Testis (tissue), 3 donors: ENCODE measurements around the gene ALOX15B. TPM values are rescaled to one million over a fixed set of nuclear protein-coding genes. Genes with fewer than 3 reads are reported as not detected.

Experiments
- DNase-seq: peaks from one replicate; pipeline ENCODE4 v3.0.0-alpha.2; 2019
- H3K27ac ChIP-seq, 2 donors: fragments of 200-600 bp; sonication (generic); one replicate each; pipeline ENCODE4 v1.5.1; 2019
- H3K27me3 ChIP-seq: fragments of 200-600 bp; sonication (generic); one replicate; pipeline ENCODE4 v1.5.1; 2019
- H3K36me3 ChIP-seq: fragments of 200-600 bp; sonication (generic); one replicate; pipeline ENCODE4 v1.5.1; 2017; ENCODE audit warnings: low read depth; ENCODE audit errors: missing control alignments
- H3K4me1 ChIP-seq: fragments of 200-600 bp; sonication (generic); one replicate; pipeline ENCODE4 v1.5.1; 2019
- H3K4me3 ChIP-seq, 2 donors: fragments of 200-600 bp; sonication (generic); one replicate each; pipeline ENCODE4 v1.5.1; 2017 to 2019
- H3K9me3 ChIP-seq: fragments of 200-600 bp; sonication (generic); one replicate; pipeline ENCODE4 v1.5.1; 2017
- POLR2A ChIP-seq: fragments of 450-650 bp; IDR thresholded peaks from one replicate; pipeline ENCODE4 v1.6.1; 2017; ENCODE audit warnings: antibody characterized with exemption, mild to moderate bottlenecking, moderate library complexity
- WGBS, 2 donors: methylation state at CpG; one replicate each; pipeline ENCODE4 v1.1.5; 2018; 5-methylcytosine and 5-hydroxymethylcytosine counted together
- intact Hi-C: fragments of 100-400 bp; cut with DNase I; formaldehyde crosslinking; loops from one replicate; pipeline ENCODE4 v1.15.1; 2023; ENCODE audit warnings: low total_unique reads
- microRNA-seq, 2 donors: library from miRNA; unstranded; fragments of <30 nt; microRNA quantifications; one replicate each; pipeline ENCODE4, GENCODE V29; 2016; ENCODE audit warnings: borderline number of aligned reads in 2 of 2, borderline replicate concordance in 1 of 2
- polyA plus RNA-seq: library from polyadenylated mRNA; stranded (reverse); fragments of 350-450 nt; fragmentation: Illumina TruSeq; extraction: RNeasy Lipid Tissue Mini Kit (QIAGEN cat#74804); gene quantifications from one replicate; pipeline ENCODE4 v1.2.3, GENCODE V29; 2014; ENCODE audit warnings: low read depth, low replicate concordance; ENCODE audit not compliant: insufficient read depth
- small RNA-seq, 2 donors: library from RNA; depleted of rRNA; stranded (forward); fragments of <200 nt; gene quantifications; one replicate each; pipeline ENCODE3, GENCODE V24; 2016
- total RNA-seq, 2 donors: library from RNA; depleted of rRNA; stranded (reverse); fragments of >200 nt; gene quantifications; one replicate each; pipeline ENCODE4 v1.2.3, GENCODE V29; 2016
- TF ChIP-seq, protein P1 (sequence below), 3 experiments: fragments of 450-650 bp in 2 of 3; fragments of 200-600 bp in 1 of 3; sonication (generic) in 1 of 3; IDR thresholded peaks; one replicate each; pipeline ENCODE4 v1.5.1; 2016 to 2019; ENCODE audit warnings: antibody characterized with exemption in 3 of 3, mild to moderate bottlenecking in 2 of 3, moderate library complexity in 1 of 3

ALOX15B gene
- total and polyA plus RNA-seq, 3 donors from 2014 or later: 0.79 to 2.2 (median 1.8) TPM

DNA sequence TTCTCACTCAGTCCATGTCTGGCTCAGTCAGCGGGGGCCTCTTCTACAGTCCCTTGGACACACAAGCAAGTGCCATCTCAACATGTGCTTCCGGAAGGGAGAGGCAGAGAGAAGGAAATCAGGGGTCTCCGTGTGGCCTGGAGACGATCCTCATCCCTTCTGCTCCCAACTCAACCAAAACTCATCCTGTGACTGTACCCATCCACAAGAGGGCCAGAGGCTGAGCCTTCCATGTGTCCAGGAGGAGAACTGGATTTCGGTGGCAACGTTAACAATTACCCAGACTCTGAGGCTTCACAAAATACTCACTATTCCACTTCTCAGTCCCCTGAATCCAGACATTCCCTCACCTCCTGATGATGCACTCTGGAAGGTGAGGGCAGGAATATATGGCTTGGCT is 56.5 kb downstream of the ALOX15B start:
- intact Hi-C loops: no loop called here
- no peak for TF ChIP-seq POLR2A
- TF ChIP-seq, protein P1, sequence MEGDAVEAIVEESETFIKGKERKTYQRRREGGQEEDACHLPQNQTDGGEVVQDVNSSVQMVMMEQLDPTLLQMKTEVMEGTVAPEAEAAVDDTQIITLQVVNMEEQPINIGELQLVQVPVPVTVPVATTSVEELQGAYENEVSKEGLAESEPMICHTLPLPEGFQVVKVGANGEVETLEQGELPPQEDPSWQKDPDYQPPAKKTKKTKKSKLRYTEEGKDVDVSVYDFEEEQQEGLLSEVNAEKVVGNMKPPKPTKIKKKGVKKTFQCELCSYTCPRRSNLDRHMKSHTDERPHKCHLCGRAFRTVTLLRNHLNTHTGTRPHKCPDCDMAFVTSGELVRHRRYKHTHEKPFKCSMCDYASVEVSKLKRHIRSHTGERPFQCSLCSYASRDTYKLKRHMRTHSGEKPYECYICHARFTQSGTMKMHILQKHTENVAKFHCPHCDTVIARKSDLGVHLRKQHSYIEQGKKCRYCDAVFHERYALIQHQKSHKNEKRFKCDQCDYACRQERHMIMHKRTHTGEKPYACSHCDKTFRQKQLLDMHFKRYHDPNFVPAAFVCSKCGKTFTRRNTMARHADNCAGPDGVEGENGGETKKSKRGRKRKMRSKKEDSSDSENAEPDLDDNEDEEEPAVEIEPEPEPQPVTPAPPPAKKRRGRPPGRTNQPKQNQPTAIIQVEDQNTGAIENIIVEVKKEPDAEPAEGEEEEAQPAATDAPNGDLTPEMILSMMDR (IDR thresholded peaks at IDR 0.05): no peak
- Histone ChIP-seq H3K27ac (no peak overlapping the region), H3K9me3 (no peaks in the 10 kb centered on the region), H3K4me1 (no peaks in the 10 kb centered on the region), H3K27me3 (no peaks in the 10 kb centered on the region), H3K36me3 (no peaks in the 10 kb centered on the region), H3K4me3 (no peak overlapping the region)
- no peak for DNase-seq
- 67 to 81% methylated on average over 6 of the region's 6 CpGs for WGBS, 2 donors

GRCh38 chr17:8096541-8096940 is 57.7 kb downstream of the ALOX15B start:
- TF ChIP-seq, protein P1 (IDR thresholded peaks at IDR 0.05): no peak
- no peak for TF ChIP-seq POLR2A
- intact Hi-C loops: no loop called here
- H3K27me3 ChIP-seq: no peaks in the 10 kb centered on the region

More at GRCh38 chr17:8096541-8096940, 57.7 kb downstream of the ALOX15B start:
- no peak for DNase-seq
- Histone ChIP-seq H3K4me3 (no peak overlapping the region), H3K9me3 (no peaks in the 10 kb centered on the region), H3K36me3 (no peaks in the 10 kb centered on the region), H3K4me1 (no peaks in the 10 kb centered on the region), H3K27ac (no peak overlapping the region)
- WGBS, 2 donors: 81 to 93% methylated on average over 7 to 8 of the region's 8 CpGs

Small RNA genes lying within 50 kb of the gene (microRNA-seq; reads per million reads assigned to microRNA genes)
- gene MIR4314: 0 to 0.70 reads per million in 2 donors

Small RNA genes lying within 50 kb of the gene (small RNA-seq; reads per million reads assigned to genes)
- 0 reads per million in 2 donors for gene MIR4314

Other genes with a start within 250 kb of the ALOX15B start
- 10 to 100 TPM; 38.0 to 41.8 TPM for gene KDM6B, start 204.8 kb upstream of the ALOX15B start, total RNA-seq
- 27.8 TPM for gene KDM6B, start 204.8 kb upstream of the ALOX15B start, polyA plus RNA-seq
- gene TMEM88, start 184.0 kb upstream of the ALOX15B start, total RNA-seq: 1 to 10 TPM; 4.6 to 7.4 TPM
- 6.8 TPM for gene TMEM88, start 184.0 kb upstream of the ALOX15B start, polyA plus RNA-seq
- 10 to 100 TPM; 72.3 to 83.1 TPM for gene NAA38, start 181.5 kb upstream of the ALOX15B start, total RNA-seq
- 102 TPM for gene NAA38, start 181.5 kb upstream of the ALOX15B start, polyA plus RNA-seq
- gene CYB5D1, start 181.1 kb upstream of the ALOX15B start, total RNA-seq: 10 to 100 TPM in 1 of 2 donors, 1 to 10 TPM in 1; 9.9 to 10.1 TPM
- 12.8 TPM for gene CYB5D1, start 181.1 kb upstream of the ALOX15B start, polyA plus RNA-seq
- gene CHD3, start 150.3 kb upstream of the ALOX15B start, total RNA-seq: 100 to 1,000 TPM; 111 to 123 TPM
- 62.3 TPM for gene CHD3, start 150.3 kb upstream of the ALOX15B start, polyA plus RNA-seq
- gene RNF227, start 122.8 kb upstream of the ALOX15B start, total RNA-seq: 10 to 100 TPM; 16.2 to 27.9 TPM
- 6.5 TPM for gene RNF227, start 122.8 kb upstream of the ALOX15B start, polyA plus RNA-seq
- 1 to 10 TPM; 4.3 to 5.2 TPM for gene KCNAB3, start 109.2 kb upstream of the ALOX15B start, total RNA-seq
- 3.3 TPM for gene KCNAB3, start 109.2 kb upstream of the ALOX15B start, polyA plus RNA-seq
- gene TRAPPC1, start 107.1 kb upstream of the ALOX15B start, total RNA-seq: 10 to 100 TPM; 76.1 to 96.1 TPM
- gene TRAPPC1, start 107.1 kb upstream of the ALOX15B start, polyA plus RNA-seq: 115 TPM
- gene CNTROB, start 106.9 kb upstream of the ALOX15B start, total RNA-seq: 100 to 1,000 TPM in 1 of 2 donors, 10 to 100 TPM in 1; 79.2 to 111 TPM
- 153 TPM for gene CNTROB, start 106.9 kb upstream of the ALOX15B start, polyA plus RNA-seq
- gene GUCY2D, start 36.4 kb upstream of the ALOX15B start, total RNA-seq: 1 to 10 TPM; 1.3 to 1.7 TPM
- gene GUCY2D, start 36.4 kb upstream of the ALOX15B start, polyA plus RNA-seq: 2.4 TPM
- gene ALOX12B, start 48.7 kb downstream of the ALOX15B start, total RNA-seq: under 1 TPM; 0.87 to 0.99 TPM
- 1.1 TPM for gene ALOX12B, start 48.7 kb downstream of the ALOX15B start, polyA plus RNA-seq
- 1 to 10 TPM; 2.2 to 4.3 TPM for gene ALOXE3, start 79.5 kb downstream of the ALOX15B start, total RNA-seq
- gene ALOXE3, start 79.5 kb downstream of the ALOX15B start, polyA plus RNA-seq: 2.7 TPM
- gene HES7, start 85.0 kb downstream of the ALOX15B start, total RNA-seq: under 1 TPM in 1 of 2 donors, not detected in 1; 0.31 TPM
- 0.25 TPM for gene HES7, start 85.0 kb downstream of the ALOX15B start, polyA plus RNA-seq
- 100 to 1,000 TPM in 1 of 2 donors, 10 to 100 TPM in 1; 96.0 to 119 TPM for gene PER1, start 113.3 kb downstream of the ALOX15B start, total RNA-seq
- 55.1 TPM for gene PER1, start 113.3 kb downstream of the ALOX15B start, polyA plus RNA-seq
- 10 to 100 TPM; 66.3 to 76.5 TPM for gene VAMP2, start 123.9 kb downstream of the ALOX15B start, total RNA-seq
- gene VAMP2, start 123.9 kb downstream of the ALOX15B start, polyA plus RNA-seq: 116 TPM
- gene TMEM107, start 137.3 kb downstream of the ALOX15B start, total RNA-seq: 10 to 100 TPM; 17.2 to 23.2 TPM
- 31.8 TPM for gene TMEM107, start 137.3 kb downstream of the ALOX15B start, polyA plus RNA-seq
- gene BORCS6, start 151.1 kb downstream of the ALOX15B start, total RNA-seq: 10 to 100 TPM in 1 of 2 donors, 1 to 10 TPM in 1; 8.7 to 10.4 TPM
- gene BORCS6, start 151.1 kb downstream of the ALOX15B start, polyA plus RNA-seq: 8.5 TPM
- 1 to 10 TPM; 2.4 to 3.7 TPM for gene AURKB, start 171.5 kb downstream of the ALOX15B start, total RNA-seq
- gene AURKB, start 171.5 kb downstream of the ALOX15B start, polyA plus RNA-seq: 3.2 TPM
- gene CTC1, start 209.0 kb downstream of the ALOX15B start, total RNA-seq: 10 to 100 TPM; 30.3 to 40.0 TPM
- gene CTC1, start 209.0 kb downstream of the ALOX15B start, polyA plus RNA-seq: 22.8 TPM
- 10 to 100 TPM; 33.3 to 40.5 TPM for gene PFAS, start 210.2 kb downstream of the ALOX15B start, total RNA-seq
- gene PFAS, start 210.2 kb downstream of the ALOX15B start, polyA plus RNA-seq: 17.6 TPM
- gene RANGRF, start 249.6 kb downstream of the ALOX15B start, total RNA-seq: 10 to 100 TPM; 37.5 to 43.0 TPM
- gene RANGRF, start 249.6 kb downstream of the ALOX15B start, polyA plus RNA-seq: 163 TPM